HCT116 (cell line): Measurements from ENCODE around the gene SH3GLB2. TPM values are rescaled to one million over a fixed set of nuclear protein-coding genes. Genes with fewer than 3 reads are reported as not detected.

Source experiments
- ATAC-seq: fragments of 200-7000 bp; cut with Tn5 transposase; 2 replicates; pipeline ENCODE4 v1.9.1; 2020; ENCODE audit warnings: mild to moderate bottlenecking, moderate library complexity
- BruUV-seq: library from RNA; stranded (reverse); fragments of 400-500 nt; replicated peaks from 2 replicates; lab custom pipeline; 2021; lab: Mats Ljungman, UMichigan
- CTCF ChIA-PET: fragments of 300-600 bp; sonication (Branson Sonifier 250); formaldehyde crosslinking; loops from one replicate; lab custom pipeline; 2021; ENCODE audit warnings: antibody characterized with exemption; lab: Charles Lee
- POLR2A ChIA-PET: fragments of 300-600, 350-600 bp; sonication (Branson Sonifier 250); formaldehyde crosslinking; loops from one replicate; lab custom pipeline; 2021; ENCODE audit warnings: antibody characterized with exemption; lab: Charles Lee
- RAD21 ChIA-PET, 2 experiments: fragments of 300-600 bp; sonication (Branson Sonifier 250); formaldehyde crosslinking; loops; one replicate each; lab custom pipeline; 2023; ENCODE audit warnings: low total read pairs in 2 of 2; ENCODE audit not compliant: uncharacterized antibody in 2 of 2, unreplicated experiment in 2 of 2, low non-redundant PET in 1 of 2; lab: Charles Lee
- DNase-seq: peaks from one replicate; pipeline ENCODE4 v3.0.0-alpha.2; 2010; ENCODE audit warnings: low read depth, low spot score
- H2AFZ ChIP-seq: fragments of 200-600 bp; shearing (Covaris generic), sonication (generic); 2 replicates; pipeline ENCODE4 v1.6.1; 2017; ENCODE audit warnings: low read depth, mixed run types, mixed read lengths, antibody characterized with exemption, low read length; ENCODE audit not compliant: poor library complexity, severe bottlenecking
- H3K27ac ChIP-seq: 2 replicates; pipeline ENCODE4 v1.5.1; 2012; ENCODE audit warnings: low read depth, low read length
- H3K27me3 ChIP-seq: fragments of 200-600 bp; sonication (generic); 2 replicates; pipeline ENCODE4 v1.6.1; 2016; ENCODE audit warnings: mixed run types, low read length, mixed read lengths; ENCODE audit not compliant: insufficient read depth
- H3K36me3 ChIP-seq, 2 experiments: fragments of 200-500 bp in 1 of 2; fragments of 200-600 bp in 1 of 2; sonication (Bioruptor generic) in 1 of 2; sonication (generic) in 1 of 2; 2 replicates each; pipeline versions ENCODE4 v1.5.1 to v1.6.1; 2014 to 2016; ENCODE audit warnings: low read length in 2 of 2, inconsistent platforms in 1 of 2, mixed read lengths in 1 of 2, mixed run types in 1 of 2; ENCODE audit not compliant: insufficient read depth in 2 of 2, control insufficient read depth in 1 of 2
- H3K4me1 ChIP-seq, 2 experiments: fragments of 200-600 bp in 1 of 2; sonication (generic) in 1 of 2; 2 replicates each; pipeline versions ENCODE4 v1.5.1 to v1.6.1; 2012 to 2017; ENCODE audit warnings: low read length in 2 of 2, inconsistent platforms in 1 of 2, mild to moderate bottlenecking in 1 of 2, mixed read lengths in 1 of 2, mixed run types in 1 of 2, moderate library complexity in 1 of 2; ENCODE audit not compliant: insufficient read depth in 2 of 2, control insufficient read depth in 1 of 2
- H3K4me2 ChIP-seq: fragments of 200-600 bp; sonication (generic); 2 replicates; pipeline ENCODE4 v1.6.1; 2017; ENCODE audit warnings: mixed run types, low read length, mixed read lengths
- H3K4me3 ChIP-seq, 2 experiments: fragments of 200-600 bp in 1 of 2; sonication (generic) in 1 of 2; replicated peaks in 1 of 2; 2 replicates each; pipeline ENCODE4 v1.5.1; 2011 to 2016; ENCODE audit warnings: low read length in 2 of 2, control low read depth in 1 of 2, low read depth in 1 of 2, mild to moderate bottlenecking in 1 of 2, mixed read lengths in 1 of 2, mixed run types in 1 of 2
- H3K79me2 ChIP-seq: fragments of 200-600 bp; sonication (generic); 2 replicates; pipeline ENCODE4 v1.6.1; 2017; ENCODE audit warnings: mild to moderate bottlenecking, mixed run types, low read length, moderate library complexity, mixed read lengths; ENCODE audit not compliant: insufficient read depth
- H3K9ac ChIP-seq: fragments of 200-600 bp; sonication (generic); 2 replicates; pipeline ENCODE4 v1.6.1; 2016; ENCODE audit warnings: low read length, mixed read lengths
- H3K9me2 ChIP-seq: fragments of 200-600 bp; sonication (generic), shearing (Covaris generic); 2 replicates; pipeline ENCODE4 v1.6.1; 2017; ENCODE audit warnings: mixed run types, mild to moderate bottlenecking, moderate library complexity; ENCODE audit not compliant: insufficient read depth
- H3K9me3 ChIP-seq, 2 experiments: fragments of 200-500 bp in 1 of 2; fragments of 200-600 bp in 1 of 2; sonication (Bioruptor generic) in 1 of 2; sonication (generic) in 1 of 2; 2 replicates each; pipeline ENCODE4 v1.6.1; 2014 to 2017; ENCODE audit warnings: low read length in 2 of 2, mixed read lengths in 2 of 2, inconsistent platforms in 1 of 2, low read depth in 1 of 2, mild to moderate bottlenecking in 1 of 2, mixed run types in 1 of 2, moderate library complexity in 1 of 2; ENCODE audit not compliant: control insufficient read depth in 1 of 2, insufficient read depth in 1 of 2
- H4K20me1 ChIP-seq: fragments of 200-600 bp; sonication (generic), shearing (Covaris generic); 2 replicates; pipeline ENCODE4 v1.6.1; 2017; ENCODE audit warnings: mixed run types, mild to moderate bottlenecking, moderate library complexity; ENCODE audit not compliant: insufficient read depth
- CEBPB ChIP-seq: IDR thresholded peaks from 2 replicates; pipeline ENCODE4 v1.6.1; 2012; ENCODE audit warnings: low read depth
- RAD21 ChIP-seq: IDR thresholded peaks from 2 replicates; pipeline ENCODE4 v1.6.1; 2012; ENCODE audit warnings: low read depth, mild to moderate bottlenecking
- SIN3A ChIP-seq: IDR thresholded peaks from 2 replicates; pipeline ENCODE4 v1.6.1; 2012; ENCODE audit warnings: low read depth
- SRF ChIP-seq: IDR thresholded peaks from 2 replicates; pipeline ENCODE4 v1.6.1; 2012; ENCODE audit warnings: low read depth
- TCF7L2 ChIP-seq: IDR thresholded peaks from 2 replicates; pipeline ENCODE4 v1.7.0; 2011; ENCODE audit warnings: borderline replicate concordance, inconsistent platforms; ENCODE audit not compliant: insufficient read depth, insufficient read length; ENCODE audit errors: extremely low read depth
- ZNF274 ChIP-seq: fragments of 200-500 bp; sonication (Bioruptor generic); IDR thresholded peaks from 2 replicates; pipeline ENCODE4 v1.6.1; 2014; ENCODE audit warnings: mild to moderate bottlenecking, low read depth, low read length, inconsistent platforms
- intact Hi-C: fragments of 100-400 bp; cut with micrococcal nuclease; formaldehyde crosslinking; loops from 2 replicates; pipeline ENCODE4 v1.10.0; 2022
- total RNA-seq: library from RNA; stranded (reverse); gene quantifications from one replicate; pipeline ENCODE4 v1.2.1, GENCODE V29; 2021; ENCODE audit not compliant: unreplicated experiment
- TF ChIP-seq, protein P1 (sequence below), 3 experiments: fragments of 200-600 bp in 1 of 3; sonication (generic) in 1 of 3; IDR thresholded peaks in 2 of 3; conservative IDR thresholded peaks in 1 of 3; 2 replicates each; pipeline ENCODE4 v1.5.1; 2012 to 2017; ENCODE audit warnings: low read depth in 2 of 3, low read length in 2 of 3, antibody characterized with exemption in 1 of 3, borderline replicate concordance in 1 of 3, control low read depth in 1 of 3, mild to moderate bottlenecking in 1 of 3, mixed read lengths in 1 of 3, mixed run types in 1 of 3, moderate library complexity in 1 of 3; ENCODE audit not compliant: insufficient read depth in 1 of 3
- TF ChIP-seq, protein P2 (sequence below): IDR thresholded peaks from 2 replicates; pipeline ENCODE4 v1.6.1; 2011; ENCODE audit warnings: mild to moderate bottlenecking, low read length, moderate library complexity; ENCODE audit not compliant: insufficient replicate concordance; ENCODE audit errors: extremely low read depth
- TF ChIP-seq, protein P3 (sequence below): IDR thresholded peaks from 2 replicates; pipeline ENCODE4 v1.6.1; 2012

The SH3GLB2 gene
- total RNA-seq, 1 experiment from 2014 or later, result 87.9 TPM

DNA sequence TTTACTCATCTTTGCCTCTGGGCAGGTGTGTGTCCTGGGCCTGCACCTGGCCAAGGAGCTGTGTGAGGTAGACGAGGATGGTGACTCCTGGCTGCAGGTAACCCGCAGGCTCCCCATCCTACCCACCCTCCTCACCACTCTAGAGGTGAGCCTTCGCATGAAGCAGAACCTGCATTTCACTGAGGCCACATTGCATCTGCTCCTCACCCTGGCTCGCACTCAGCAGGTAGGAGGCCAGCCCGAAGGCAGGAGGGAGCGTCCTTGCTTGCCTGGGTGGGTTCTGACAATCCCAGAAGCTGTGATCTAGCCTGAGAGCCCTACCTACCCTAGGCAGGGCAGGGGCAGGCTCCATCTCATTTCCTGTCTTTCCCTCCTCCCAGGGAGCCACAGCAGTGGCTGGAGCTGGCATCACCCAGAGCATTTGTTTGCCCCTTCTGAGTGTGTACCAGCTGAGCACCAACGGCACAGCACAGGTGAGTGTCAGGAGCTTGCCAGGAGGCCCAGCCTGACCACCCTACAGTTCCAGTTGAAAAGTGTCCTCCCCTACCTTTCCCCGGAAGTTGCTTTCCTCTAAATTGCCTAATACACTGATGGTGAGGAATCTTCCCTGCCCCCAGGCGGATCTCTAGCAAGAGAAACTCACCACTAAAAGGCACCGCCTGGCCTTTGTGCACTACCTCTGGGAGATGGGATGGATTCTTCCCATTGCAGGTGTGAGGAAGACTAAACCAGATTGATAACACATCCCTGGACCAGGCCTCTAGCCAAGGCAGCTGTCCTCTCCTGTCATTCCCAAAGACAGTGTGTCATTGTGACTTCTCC, 26.4 kb downstream of the SH3GLB2 start:
- no peaks in the 10 kb centered on the region for H3K9me3 ChIP-seq
- intact Hi-C loops, result no loop called here
- no peak overlapping the region for H3K27ac ChIP-seq
- TF ChIP-seq, protein P1, sequence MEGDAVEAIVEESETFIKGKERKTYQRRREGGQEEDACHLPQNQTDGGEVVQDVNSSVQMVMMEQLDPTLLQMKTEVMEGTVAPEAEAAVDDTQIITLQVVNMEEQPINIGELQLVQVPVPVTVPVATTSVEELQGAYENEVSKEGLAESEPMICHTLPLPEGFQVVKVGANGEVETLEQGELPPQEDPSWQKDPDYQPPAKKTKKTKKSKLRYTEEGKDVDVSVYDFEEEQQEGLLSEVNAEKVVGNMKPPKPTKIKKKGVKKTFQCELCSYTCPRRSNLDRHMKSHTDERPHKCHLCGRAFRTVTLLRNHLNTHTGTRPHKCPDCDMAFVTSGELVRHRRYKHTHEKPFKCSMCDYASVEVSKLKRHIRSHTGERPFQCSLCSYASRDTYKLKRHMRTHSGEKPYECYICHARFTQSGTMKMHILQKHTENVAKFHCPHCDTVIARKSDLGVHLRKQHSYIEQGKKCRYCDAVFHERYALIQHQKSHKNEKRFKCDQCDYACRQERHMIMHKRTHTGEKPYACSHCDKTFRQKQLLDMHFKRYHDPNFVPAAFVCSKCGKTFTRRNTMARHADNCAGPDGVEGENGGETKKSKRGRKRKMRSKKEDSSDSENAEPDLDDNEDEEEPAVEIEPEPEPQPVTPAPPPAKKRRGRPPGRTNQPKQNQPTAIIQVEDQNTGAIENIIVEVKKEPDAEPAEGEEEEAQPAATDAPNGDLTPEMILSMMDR (IDR thresholded peaks at IDR 0.05 in 2 of 3, conservative IDR thresholded peaks at IDR 0.05 in 1 of 3; ENCODE audit: borderline replicate concordance in 1 of 3, insufficient read depth in 1 of 3, low read depth in 2 of 3, low read length in 2 of 3), result no peak
- no peak for TF ChIP-seq TCF7L2
- TF ChIP-seq, all 23 proteins: peak for 0
- Histone ChIP-seq H3K36me3 (peaks cover 34 to 60% of the 10 kb centered on the region in 2 experiments; a peak in 3 of 4 replicates), H3K4me2 (no peak overlapping the region), H2AFZ (no peak overlapping the region), H3K9me2 (no peaks in the 10 kb centered on the region), H4K20me1 (no peaks in the 10 kb centered on the region), H3K4me1 (no peaks in the 10 kb centered on the region), H3K4me3 (no peak overlapping the region), H3K79me2 (no peaks in the 10 kb centered on the region), H3K9ac (no peak overlapping the region), H3K27me3 (no peaks in the 10 kb centered on the region)
- ChIA-PET POLR2A (no interaction called here), CTCF (no interaction called here), RAD21 (no interaction called here)
- no peak for DNase-seq
- no TSS peak for BruUV-seq
- ATAC-seq, result no peak

- BruUV-seq, result no TSS peak
- ChIA-PET POLR2A (no interaction called here), RAD21 (no interaction called here)
Measured at GRCh38 chr9:128999581-129000206, 28.4 kb downstream of the SH3GLB2 start.

More at GRCh38 chr9:128999581-129000206, 28.4 kb downstream of the SH3GLB2 start:
- no peak overlapping the region for H3K4me2 ChIP-seq
- H3K27ac ChIP-seq, result no peak overlapping the region
- no peaks in the 10 kb centered on the region for H3K9me3 ChIP-seq
- H3K4me3 ChIP-seq, result no peak overlapping the region
- H3K4me1 ChIP-seq, result no peaks in the 10 kb centered on the region
- no peaks in the 10 kb centered on the region for H3K79me2 ChIP-seq
- intact Hi-C loops, result no loop called here
- ATAC-seq (no peak), DNase-seq (no peak)
- CTCF ChIA-PET, result no interaction called here
- no peaks in the 10 kb centered on the region for H4K20me1 ChIP-seq
- no peak overlapping the region for H2AFZ ChIP-seq
- no peak overlapping the region for H3K9ac ChIP-seq
- peaks cover 45 to 64% of the 10 kb centered on the region in 2 experiments for H3K36me3 ChIP-seq
- no peaks in the 10 kb centered on the region for H3K27me3 ChIP-seq
- no peak for TF ChIP-seq SIN3A
- TF ChIP-seq ZNF274, result no peak
- no peak for TF ChIP-seq CEBPB
- TF ChIP-seq, protein P2, sequence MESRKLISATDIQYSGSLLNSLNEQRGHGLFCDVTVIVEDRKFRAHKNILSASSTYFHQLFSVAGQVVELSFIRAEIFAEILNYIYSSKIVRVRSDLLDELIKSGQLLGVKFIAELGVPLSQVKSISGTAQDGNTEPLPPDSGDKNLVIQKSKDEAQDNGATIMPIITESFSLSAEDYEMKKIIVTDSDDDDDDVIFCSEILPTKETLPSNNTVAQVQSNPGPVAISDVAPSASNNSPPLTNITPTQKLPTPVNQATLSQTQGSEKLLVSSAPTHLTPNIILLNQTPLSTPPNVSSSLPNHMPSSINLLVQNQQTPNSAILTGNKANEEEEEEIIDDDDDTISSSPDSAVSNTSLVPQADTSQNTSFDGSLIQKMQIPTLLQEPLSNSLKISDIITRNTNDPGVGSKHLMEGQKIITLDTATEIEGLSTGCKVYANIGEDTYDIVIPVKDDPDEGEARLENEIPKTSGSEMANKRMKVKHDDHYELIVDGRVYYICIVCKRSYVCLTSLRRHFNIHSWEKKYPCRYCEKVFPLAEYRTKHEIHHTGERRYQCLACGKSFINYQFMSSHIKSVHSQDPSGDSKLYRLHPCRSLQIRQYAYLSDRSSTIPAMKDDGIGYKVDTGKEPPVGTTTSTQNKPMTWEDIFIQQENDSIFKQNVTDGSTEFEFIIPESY, result no peak
- TF ChIP-seq TCF7L2, result no peak
- no peak for TF ChIP-seq SRF
- TF ChIP-seq, protein P3, sequence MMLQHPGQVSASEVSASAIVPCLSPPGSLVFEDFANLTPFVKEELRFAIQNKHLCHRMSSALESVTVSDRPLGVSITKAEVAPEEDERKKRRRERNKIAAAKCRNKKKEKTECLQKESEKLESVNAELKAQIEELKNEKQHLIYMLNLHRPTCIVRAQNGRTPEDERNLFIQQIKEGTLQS, result no peak
- no peak for TF ChIP-seq RAD21
- H3K9me2 ChIP-seq, result no peaks in the 10 kb centered on the region
